Mesendoderm (in vitro differentiated cells): ENCODE measurements around the gene YES1.

Source experiments
- DNase-seq: peaks from one replicate; pipeline ENCODE4 v3.0.0; 2013
- H2AK5ac ChIP-seq: 2 replicates; pipeline ENCODE4 v1.6.1; 2013; ENCODE audit warnings: low read length, inconsistent platforms
- H2BK120ac ChIP-seq: 2 replicates; pipeline ENCODE4 v1.6.1; 2013; ENCODE audit warnings: low read depth, mild to moderate bottlenecking, low read length, moderate library complexity, mixed read lengths
- H2BK15ac ChIP-seq: replicated peaks from 2 replicates; pipeline ENCODE4 v1.6.1; 2013; ENCODE audit warnings: low read depth, mild to moderate bottlenecking, moderate library complexity
- H2BK5ac ChIP-seq: 2 replicates; pipeline ENCODE4 v1.6.1; 2013; ENCODE audit warnings: low read length, inconsistent platforms
- H3K18ac ChIP-seq: 2 replicates; pipeline ENCODE4 v1.6.1; 2013; ENCODE audit warnings: mild to moderate bottlenecking, low read length, mixed read lengths
- H3K23ac ChIP-seq: one replicate; pipeline ENCODE4 v1.6.1; 2013; ENCODE audit warnings: low read length
- H3K27ac ChIP-seq: 2 replicates; pipeline ENCODE4 v1.5.1; 2013; ENCODE audit warnings: low read depth, mild to moderate bottlenecking, inconsistent platforms, low read length, moderate library complexity
- H3K27me3 ChIP-seq: 2 replicates; pipeline ENCODE4 v1.6.1; 2013; ENCODE audit warnings: low read length, control low read depth, mild to moderate bottlenecking, inconsistent platforms; ENCODE audit not compliant: insufficient read depth, poor library complexity
- H3K36me3 ChIP-seq: 2 replicates; pipeline ENCODE4 v1.6.1; 2013; ENCODE audit warnings: low read length, inconsistent platforms; ENCODE audit not compliant: control insufficient read depth, insufficient read depth
- H3K4ac ChIP-seq: one replicate; pipeline ENCODE4 v1.6.1; 2013; ENCODE audit warnings: low read depth, mild to moderate bottlenecking, low read length, moderate library complexity
- H3K4me1 ChIP-seq: 2 replicates; pipeline ENCODE4 v1.6.1; 2013; ENCODE audit warnings: low read depth, low read length, inconsistent platforms; ENCODE audit not compliant: control insufficient read depth
- H3K4me2 ChIP-seq: 2 replicates; pipeline ENCODE4 v1.6.1; 2013; ENCODE audit warnings: low read length
- H3K4me3 ChIP-seq: 2 replicates; pipeline ENCODE4 v1.5.1; 2013; ENCODE audit warnings: mild to moderate bottlenecking, low read length
- H3K56ac ChIP-seq: one replicate; pipeline ENCODE4 v1.6.1; 2013; ENCODE audit warnings: low read length
- H3K79me1 ChIP-seq: 2 replicates; pipeline ENCODE4 v1.6.1; 2013; ENCODE audit warnings: low read length, inconsistent platforms
- H3K79me2 ChIP-seq: 2 replicates; pipeline ENCODE4 v1.6.1; 2013; ENCODE audit warnings: mild to moderate bottlenecking, low read length; ENCODE audit not compliant: control insufficient read depth, insufficient read depth
- H3K9ac ChIP-seq: 2 replicates; pipeline ENCODE4 v1.6.1; 2013; ENCODE audit warnings: low read length, inconsistent platforms
- H4K5ac ChIP-seq: one replicate; pipeline ENCODE4 v1.6.1; 2013; ENCODE audit warnings: low read length
- H4K8ac ChIP-seq: one replicate; pipeline ENCODE4 v1.6.1; 2013; ENCODE audit warnings: low read depth, mild to moderate bottlenecking, control low read depth, low read length, moderate library complexity
- WGBS: extraction: QIAGEN DNeasy Blood & Tissue Kit; methylation state at CpG from one replicate; pipeline ENCODE4 v1.1.7; 2013; ENCODE audit warnings: low lambda C conversion rate, missing lambda C conversion rate; ENCODE audit not compliant: insufficient coverage; ENCODE audit errors: extremely low coverage; 5-methylcytosine and 5-hydroxymethylcytosine counted together

Gene YES1

DNA sequence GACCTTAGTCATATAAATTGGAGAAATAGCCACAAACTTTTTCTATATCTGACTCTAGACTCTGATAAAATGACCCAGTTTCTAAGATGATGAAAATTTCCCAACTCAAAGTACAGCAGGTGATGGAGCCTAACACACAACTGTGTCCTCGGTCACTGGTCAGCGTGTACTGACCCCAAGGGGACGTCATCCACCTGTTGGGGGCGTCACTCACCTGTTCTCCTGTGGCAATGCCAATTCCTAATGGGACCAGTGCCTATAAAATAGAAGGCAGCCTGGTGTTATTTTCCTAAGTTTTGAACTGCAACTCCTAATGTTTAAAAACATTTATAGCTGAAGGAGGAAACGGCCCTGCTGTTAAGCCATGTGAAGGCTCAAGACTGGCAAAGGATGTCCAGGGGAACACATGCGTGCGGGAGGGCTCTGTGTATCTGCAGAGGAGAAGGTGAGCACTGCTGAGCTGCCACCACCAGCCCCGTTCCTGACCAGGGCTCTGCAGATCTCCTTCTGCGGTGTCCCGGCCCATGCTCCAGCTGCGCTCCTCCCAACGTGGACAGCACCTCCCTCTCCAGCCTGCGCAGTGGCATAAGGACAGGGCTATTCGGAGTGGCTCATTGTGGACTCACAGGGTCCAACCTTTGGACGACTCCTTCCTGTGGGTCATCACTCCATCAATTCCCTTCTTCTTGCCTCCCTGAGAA is 133.4 kb downstream of the YES1 start:
- no peak overlapping the region for H4K5ac ChIP-seq
- no CpG with 5 or more reads among the region's 15 CpGs for WGBS
- no peak overlapping the region for H2AK5ac ChIP-seq
- no peak overlapping the region for H3K4me2 ChIP-seq
- no peak overlapping the region for H2BK5ac ChIP-seq
- peaks cover 6% of the 10 kb centered on the region for H3K36me3 ChIP-seq
- H4K8ac ChIP-seq = no peak overlapping the region
- H3K27ac ChIP-seq = no peak overlapping the region
- no peak overlapping the region for H3K4me3 ChIP-seq
- no peak overlapping the region for H3K18ac ChIP-seq
- H3K4ac ChIP-seq = no peak overlapping the region
- H3K27me3 ChIP-seq = no peaks in the 10 kb centered on the region
- no peak overlapping the region for H2BK120ac ChIP-seq
- H3K9ac ChIP-seq = no peak overlapping the region
- no peaks in the 10 kb centered on the region for H3K79me2 ChIP-seq
- no peak overlapping the region for H3K23ac ChIP-seq
- no peaks in the 10 kb centered on the region for H3K79me1 ChIP-seq
- H3K4me1 ChIP-seq = no peaks in the 10 kb centered on the region
- H2BK15ac ChIP-seq = no peak overlapping the region
- H3K56ac ChIP-seq = no peak overlapping the region
- no peak for DNase-seq

GRCh38 chr18:677951-678381 is 134.1 kb downstream of the YES1 start:
- Histone ChIP-seq H3K56ac (no peak overlapping the region), H3K4me2 (no peak overlapping the region), H2BK5ac (no peak overlapping the region), H3K27me3 (no peaks in the 10 kb centered on the region), H3K36me3 (peaks cover 6% of the 10 kb centered on the region), H3K4me3 (no peak overlapping the region), H3K18ac (no peak overlapping the region), H3K9ac (no peak overlapping the region), H3K79me1 (no peaks in the 10 kb centered on the region), H3K27ac (no peak overlapping the region), H3K4ac (no peak overlapping the region), H3K23ac (no peak overlapping the region), H2BK15ac (no peak overlapping the region), H3K4me1 (no peaks in the 10 kb centered on the region), H3K79me2 (no peaks in the 10 kb centered on the region), H4K8ac (no peak overlapping the region), H2BK120ac (no peak overlapping the region), H2AK5ac (no peak overlapping the region), H4K5ac (no peak overlapping the region)
- DNase-seq = no peak
- no CpG with 5 or more reads among the region's 14 CpGs for WGBS

- H2BK120ac ChIP-seq = no peak overlapping the region
- no peak overlapping the region for H3K4me3 ChIP-seq
- no peak for DNase-seq
- no peak overlapping the region for H2BK5ac ChIP-seq
- no CpG with 5 or more reads among the region's 4 CpGs for WGBS
- H3K4me1 ChIP-seq = no peaks in the 10 kb centered on the region
- H3K79me2 ChIP-seq = no peaks in the 10 kb centered on the region
- H3K4ac ChIP-seq = no peak overlapping the region
- H3K56ac ChIP-seq = no peak overlapping the region
- H3K4me2 ChIP-seq = no peak overlapping the region
- no peak overlapping the region for H3K18ac ChIP-seq
- no peak overlapping the region for H4K8ac ChIP-seq
- no peak overlapping the region for H3K23ac ChIP-seq
- H2AK5ac ChIP-seq = no peak overlapping the region
- H3K9ac ChIP-seq = no peak overlapping the region
- H3K27me3 ChIP-seq = no peaks in the 10 kb centered on the region
- H3K79me1 ChIP-seq = no peaks in the 10 kb centered on the region
- no peak overlapping the region for H4K5ac ChIP-seq
- no peak overlapping the region for H2BK15ac ChIP-seq
- no peak overlapping the region for H3K27ac ChIP-seq
- H3K36me3 ChIP-seq = peaks cover 10% of the 10 kb centered on the region
Observed at GRCh38 chr18:677145-677544, 134.9 kb downstream of the YES1 start.

GRCh38 chr18:676736-677135 is 135.3 kb downstream of the YES1 start:
- no peaks in the 10 kb centered on the region for H3K79me1 ChIP-seq
- no peak overlapping the region for H3K23ac ChIP-seq
- H3K79me2 ChIP-seq = no peaks in the 10 kb centered on the region
- no peak overlapping the region for H2BK120ac ChIP-seq
- H3K4me2 ChIP-seq = no peak overlapping the region
- H3K36me3 ChIP-seq = peaks cover 8% of the 10 kb centered on the region
- H3K18ac ChIP-seq = no peak overlapping the region
- H3K56ac ChIP-seq = no peak overlapping the region
- H3K4me1 ChIP-seq = no peaks in the 10 kb centered on the region
- H3K4me3 ChIP-seq = no peak overlapping the region
- H3K9ac ChIP-seq = no peak overlapping the region
- no peak overlapping the region for H3K4ac ChIP-seq
- H3K27me3 ChIP-seq = no peaks in the 10 kb centered on the region
- H2BK15ac ChIP-seq = no peak overlapping the region
- H2BK5ac ChIP-seq = no peak overlapping the region
- no peak overlapping the region for H2AK5ac ChIP-seq
- H4K8ac ChIP-seq = no peak overlapping the region
- no peak overlapping the region for H3K27ac ChIP-seq
- H4K5ac ChIP-seq = no peak overlapping the region
- no peak for DNase-seq
- WGBS = no CpG with 5 or more reads among the region's 3 CpGs

GRCh38 chr18:676069-676468 is 136.0 kb downstream of the YES1 start:
- Histone ChIP-seq H2BK5ac (no peak overlapping the region), H3K27ac (no peak overlapping the region), H3K4me1 (no peaks in the 10 kb centered on the region), H3K79me2 (no peaks in the 10 kb centered on the region), H3K4ac (no peak overlapping the region), H4K8ac (no peak overlapping the region), H3K9ac (no peak overlapping the region), H3K36me3 (peaks cover 10% of the 10 kb centered on the region), H3K56ac (no peak overlapping the region), H2AK5ac (no peak overlapping the region), H2BK15ac (no peak overlapping the region), H3K27me3 (no peaks in the 10 kb centered on the region), H3K4me2 (no peak overlapping the region), H4K5ac (no peak overlapping the region), H3K18ac (no peak overlapping the region), H3K79me1 (no peaks in the 10 kb centered on the region), H2BK120ac (no peak overlapping the region), H3K4me3 (no peak overlapping the region), H3K23ac (no peak overlapping the region)
- no CpG with 5 or more reads among the region's 5 CpGs for WGBS
- no peak for DNase-seq

DNA sequence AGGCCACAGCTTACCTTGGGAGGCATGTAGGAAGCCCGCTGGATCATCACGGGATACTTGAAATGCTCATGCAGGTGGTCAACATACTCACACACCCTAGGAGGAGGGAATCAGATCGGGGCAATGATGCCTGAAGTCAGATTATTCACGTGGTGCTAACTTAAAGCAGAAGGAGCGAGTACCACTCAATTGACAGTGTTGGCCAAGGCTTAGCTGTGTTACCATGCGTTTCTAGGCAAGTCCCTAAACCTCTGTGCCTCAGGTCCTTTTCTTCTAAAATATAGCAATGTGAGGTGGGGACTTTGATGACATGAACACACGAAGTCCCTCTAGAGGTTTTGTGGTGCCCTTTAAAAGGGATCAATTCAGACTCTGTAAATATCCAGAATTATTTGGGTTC is 136.7 kb downstream of the YES1 start:
- Histone ChIP-seq H3K4me1 (no peaks in the 10 kb centered on the region), H4K5ac (no peak overlapping the region), H3K23ac (no peak overlapping the region), H3K4me2 (no peak overlapping the region), H2AK5ac (no peak overlapping the region), H2BK5ac (no peak overlapping the region), H3K79me2 (no peaks in the 10 kb centered on the region), H3K4ac (no peak overlapping the region), H4K8ac (no peak overlapping the region), H3K56ac (no peak overlapping the region), H3K36me3 (peaks cover 10% of the 10 kb centered on the region), H3K4me3 (no peak overlapping the region), H3K79me1 (no peaks in the 10 kb centered on the region), H3K27me3 (no peaks in the 10 kb centered on the region), H2BK120ac (no peak overlapping the region), H3K27ac (no peak overlapping the region), H3K18ac (no peak overlapping the region), H3K9ac (no peak overlapping the region), H2BK15ac (no peak overlapping the region)
- WGBS = no CpG with 5 or more reads among the region's 7 CpGs
- DNase-seq = no peak
